Central memory CD4-positive, alpha-beta T cell (primary cell): ENCODE data around the gene DCDC2C.
A peak's percentile ranks its signal among the peaks of the same experiment; 100 is the strongest.

Experiments used
- DNase-seq: peaks from one replicate; pipeline ENCODE4 v3.0.0; 2022

The DCDC2C gene

GRCh38 chr2:3712831-3713503, 9.6 kb downstream of the DCDC2C start:
- no peak for DNase-seq

- no peak for DNase-seq
Measured at GRCh38 chr2:3718679-3719078, 15.3 kb downstream of the DCDC2C start.

GRCh38 chr2:3725002-3725401, 21.6 kb downstream of the DCDC2C start:
- no peak for DNase-seq

GRCh38 chr2:3725458-3726250, 22.3 kb downstream of the DCDC2C start:
- peak; percentile 2 for DNase-seq

DNA sequence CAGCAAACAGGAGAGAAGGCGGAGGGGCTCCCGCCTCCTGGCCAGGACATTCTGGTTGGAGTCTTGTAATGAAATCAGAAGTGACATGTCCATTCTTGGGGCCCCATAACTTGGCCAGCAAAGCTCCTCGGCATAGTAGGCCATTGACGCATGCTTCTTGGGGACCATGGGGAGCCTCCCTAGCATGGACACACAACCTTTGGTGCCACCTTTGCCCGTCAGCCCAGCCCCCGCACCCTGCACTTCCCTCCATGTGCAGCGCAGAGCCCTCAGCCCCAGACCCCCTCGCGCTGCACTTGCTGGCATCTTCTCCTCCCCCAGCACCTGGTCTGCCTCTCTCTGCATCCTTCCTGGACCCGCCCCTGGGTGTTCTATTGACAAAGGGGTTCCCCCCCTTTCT, 23.1 kb downstream of the DCDC2C start:
- DNase-seq = no peak

GRCh38 chr2:3727397-3728045, 24.1 kb downstream of the DCDC2C start:
- no peak for DNase-seq

DNA sequence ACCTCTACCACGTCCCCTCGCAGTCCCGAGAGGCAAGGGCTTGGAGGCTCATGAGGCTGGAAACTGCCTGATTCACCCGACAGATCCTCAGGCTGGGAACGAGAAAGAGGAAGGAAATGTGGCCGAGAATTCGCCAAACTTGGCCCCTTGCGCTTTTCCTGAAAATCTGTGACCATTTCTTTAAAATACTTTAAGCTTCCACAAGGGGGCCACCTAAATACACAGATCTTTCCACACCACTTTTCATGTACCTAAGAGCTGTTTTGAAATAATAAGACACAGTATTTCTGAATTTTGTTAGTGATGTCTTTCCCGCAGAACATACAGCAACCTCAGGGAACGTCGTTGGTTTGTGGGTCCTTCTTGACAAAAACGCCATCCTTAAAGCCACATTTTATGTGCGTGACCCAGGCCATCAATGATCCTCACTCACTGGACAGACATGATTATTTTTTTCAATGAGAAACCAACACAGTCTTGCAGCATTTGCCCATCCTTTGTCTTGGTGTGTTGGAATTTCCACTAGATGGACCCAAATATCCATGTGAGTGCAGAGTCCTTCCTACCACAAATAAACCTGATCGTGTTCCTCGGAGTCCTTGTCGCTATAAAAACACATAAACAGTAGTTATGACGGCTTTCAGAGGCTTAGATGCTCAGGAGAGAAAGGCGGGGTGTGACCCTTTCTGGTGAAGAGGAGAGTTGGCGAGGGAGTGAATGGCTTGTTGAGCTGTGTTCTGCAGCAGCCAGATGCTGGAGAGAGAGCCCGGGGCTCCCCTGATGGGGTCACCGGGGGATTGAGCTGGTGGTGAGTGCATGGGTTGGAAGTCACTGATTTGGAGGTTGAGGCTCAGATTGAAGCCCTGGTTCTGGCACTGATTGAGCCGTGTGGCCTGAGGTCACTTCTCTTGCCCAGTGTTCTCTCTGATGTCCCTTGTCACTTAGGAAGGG, 25.0 kb downstream of the DCDC2C start:
- no peak for DNase-seq

GRCh38 chr2:3729055-3729448, 25.7 kb downstream of the DCDC2C start:
- no peak for DNase-seq

GRCh38 chr2:3729786-3730185, 26.4 kb downstream of the DCDC2C start:
- DNase-seq = no peak

- DNase-seq = no peak
Measured at GRCh38 chr2:3730646-3731045, 27.3 kb downstream of the DCDC2C start.

DNA sequence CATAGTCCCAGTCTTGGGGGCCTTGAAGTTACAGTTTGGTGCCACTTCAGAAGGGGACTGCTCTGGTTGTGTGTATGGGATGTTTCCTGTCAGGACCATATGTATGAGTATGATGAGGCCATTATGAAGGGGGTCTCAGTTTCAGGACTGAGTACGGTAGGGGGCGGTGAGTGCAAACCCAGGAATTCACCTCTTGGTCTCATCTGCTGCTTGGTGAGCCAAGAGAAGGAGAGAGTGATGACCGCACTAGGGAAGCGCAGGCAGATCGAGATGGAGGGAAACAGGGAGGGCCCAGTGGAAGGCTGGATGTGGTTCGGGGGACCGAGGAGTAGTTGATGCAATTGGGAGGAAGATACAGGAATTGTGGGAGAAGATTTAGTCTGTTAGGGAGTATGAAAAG, 28.5 kb downstream of the DCDC2C start:
- no peak for DNase-seq

- no peak for DNase-seq
Measured at GRCh38 chr2:3736112-3736511, 32.7 kb downstream of the DCDC2C start.

DNA sequence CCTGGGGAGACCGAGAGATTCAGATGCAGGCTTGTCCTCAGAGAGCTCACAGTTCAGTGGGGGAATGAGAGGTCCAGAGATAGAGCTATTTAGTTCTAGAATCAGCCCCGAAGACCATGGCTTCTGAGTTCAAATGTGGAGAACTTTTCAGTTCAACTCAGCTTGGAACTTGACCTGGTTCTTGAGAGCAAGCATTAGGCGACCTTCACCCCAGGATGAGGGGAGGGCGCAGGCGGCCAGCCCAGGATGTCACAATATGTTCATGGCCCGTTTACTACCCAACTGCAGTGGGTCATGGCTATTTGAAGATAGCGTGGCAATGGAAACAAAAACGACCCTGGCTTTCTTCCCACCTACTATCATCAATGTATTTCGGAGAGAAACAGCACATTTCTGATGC, 33.8 kb downstream of the DCDC2C start:
- no peak for DNase-seq

DNA sequence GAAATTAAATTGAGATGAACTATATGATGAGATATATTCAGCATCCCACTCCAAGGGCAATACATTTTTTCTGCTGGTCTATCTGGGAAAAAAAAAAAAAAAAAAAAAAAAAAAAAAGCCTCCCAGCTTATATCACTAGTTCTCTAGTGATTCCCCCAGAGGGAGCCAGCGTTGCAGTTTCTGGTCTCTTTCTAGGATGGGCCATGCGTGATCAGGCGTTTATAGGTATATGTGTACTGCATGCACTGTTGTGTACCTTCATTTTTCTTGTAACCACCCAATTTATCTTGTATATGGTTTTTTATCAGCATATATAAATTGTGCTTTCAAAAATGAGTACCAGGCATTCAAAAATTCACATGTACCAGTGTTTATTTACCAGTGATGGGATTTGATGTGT, 35.1 kb downstream of the DCDC2C start:
- no peak for DNase-seq

DNA sequence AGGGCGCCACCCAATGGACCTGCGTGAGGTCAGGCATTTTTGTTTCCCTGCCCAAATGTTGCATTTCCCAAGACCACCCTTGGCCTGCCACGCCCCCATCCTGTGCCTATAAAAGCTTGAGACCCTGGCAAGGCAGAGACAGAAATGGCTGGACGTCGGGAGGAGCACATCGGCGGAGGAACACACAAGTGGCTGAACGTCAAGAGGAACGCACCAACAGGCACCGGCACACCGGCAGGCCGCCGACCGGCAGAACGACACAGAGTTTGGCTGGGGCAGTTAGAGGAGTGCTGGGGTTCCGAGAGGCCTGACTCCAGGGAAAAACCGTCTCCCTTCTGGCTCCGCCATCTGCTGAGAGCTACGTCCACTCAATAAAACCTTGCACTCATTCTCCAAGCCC, 35.9 kb downstream of the DCDC2C start:
- DNase-seq = no peak

DNA sequence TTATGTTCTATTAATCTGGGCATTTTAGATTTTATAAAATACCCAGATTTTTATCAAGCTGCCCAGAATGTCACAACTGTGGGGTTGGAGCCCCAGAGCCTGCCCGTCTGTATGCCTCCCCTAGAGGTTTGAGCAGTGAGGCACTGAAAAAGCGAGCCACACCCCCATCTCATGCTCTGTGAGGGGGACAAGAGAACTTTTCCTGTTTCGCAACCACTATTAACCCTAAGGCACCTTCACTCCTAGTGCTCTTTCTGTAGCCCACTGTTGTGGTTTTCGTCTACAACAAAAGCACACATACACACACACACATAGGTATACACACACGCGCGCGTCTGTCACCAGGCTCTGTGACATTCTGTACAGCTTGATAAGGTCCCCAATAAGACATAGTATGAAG, 38.0 kb downstream of the DCDC2C start:
- no peak for DNase-seq

DNA sequence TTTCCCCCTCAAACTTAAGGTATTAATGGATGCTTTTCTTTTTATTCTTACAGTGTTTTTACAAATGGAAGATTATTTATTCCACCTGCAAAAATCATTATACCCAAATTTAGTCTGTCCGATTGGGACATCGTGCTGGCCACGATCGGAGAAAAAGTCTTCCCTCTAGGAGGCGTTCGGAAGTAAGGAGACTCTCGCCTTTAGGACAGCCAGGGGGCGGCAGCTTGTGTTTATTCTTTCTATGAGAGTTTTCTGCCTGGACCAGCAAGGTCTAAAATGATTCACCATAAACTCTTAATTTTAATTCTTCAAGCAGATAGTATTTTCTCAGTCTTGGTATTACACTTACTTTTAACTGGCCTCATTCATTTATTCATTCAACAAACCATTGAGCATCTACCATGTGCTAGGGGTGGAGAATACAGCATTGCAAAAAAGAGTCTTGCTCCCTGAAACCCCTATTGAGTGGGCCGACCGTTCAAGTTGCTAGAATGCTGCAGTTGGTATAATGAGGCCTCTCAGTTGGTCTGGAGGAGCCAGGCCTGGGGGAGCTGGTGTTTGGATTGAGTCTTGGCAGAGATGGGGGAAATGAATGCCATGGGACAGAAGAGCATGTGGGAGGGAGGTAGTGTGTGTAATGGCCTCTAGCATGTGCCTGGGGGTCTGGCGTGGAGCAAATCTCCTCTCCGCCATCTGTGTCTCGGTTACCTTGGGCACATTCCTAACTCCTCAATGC, 38.7 kb downstream of the DCDC2C start:
- no peak for DNase-seq

- DNase-seq = no peak
Measured at GRCh38 chr2:3742743-3743508, 39.6 kb downstream of the DCDC2C start.

DNA sequence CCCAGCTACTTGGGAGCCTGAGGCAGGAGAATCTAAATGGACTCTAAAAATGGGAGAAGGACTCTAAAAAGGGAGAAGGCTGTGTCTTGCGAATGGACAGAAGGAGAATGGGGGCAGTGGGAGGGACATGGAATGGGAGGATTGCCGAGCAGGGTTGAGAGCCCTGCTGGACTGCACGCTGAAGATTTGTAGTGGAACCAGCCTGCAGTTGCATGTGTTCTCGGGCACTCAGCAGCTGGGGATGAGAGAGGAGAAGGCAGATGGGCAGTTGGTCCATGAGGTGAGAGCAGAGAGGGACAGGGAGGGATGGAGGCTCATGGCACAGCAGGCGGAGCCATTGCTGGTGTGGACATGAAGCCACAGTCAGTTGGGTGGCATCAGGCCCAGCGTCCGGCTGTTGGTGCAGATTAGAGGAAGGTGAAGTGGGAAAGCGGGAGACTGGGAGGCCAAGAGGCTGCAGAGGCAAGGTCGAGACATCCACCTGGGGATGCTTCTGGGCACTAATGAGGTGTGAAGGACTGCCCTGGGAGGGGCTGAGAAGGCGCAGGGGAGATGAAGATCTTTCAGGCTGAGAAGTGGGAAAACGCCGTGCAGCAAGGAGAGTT, 40.7 kb downstream of the DCDC2C start:
- DNase-seq = no peak

DNA sequence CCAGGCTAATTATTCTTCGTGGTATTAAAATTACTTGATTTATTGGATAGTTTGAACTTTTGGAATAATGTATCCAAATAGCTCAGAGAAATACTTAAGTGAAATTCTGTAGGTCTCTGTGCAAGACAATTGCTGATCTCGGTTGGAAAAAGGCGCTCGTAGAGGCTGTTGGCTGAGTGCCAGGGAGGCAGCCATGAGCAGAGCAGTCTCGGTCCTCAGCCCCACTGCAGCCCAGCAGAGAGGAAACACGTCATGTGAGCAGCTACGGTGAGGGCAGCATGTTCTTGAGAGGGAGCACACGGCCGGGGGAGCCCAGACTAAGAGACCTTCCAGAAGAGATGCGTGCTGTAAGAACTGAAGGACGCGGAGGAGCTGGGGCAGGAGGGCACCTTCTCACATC, 42.5 kb downstream of the DCDC2C start:
- no peak for DNase-seq
